Skeletal muscle tissue (tissue), 4 donors: Measurements from ENCODE around the gene CAPN10. TPM values are rescaled to one million over a fixed set of nuclear protein-coding genes. Genes with fewer than 3 reads are reported as not detected.

ENCODE experiments used
- H3K27ac ChIP-seq: one replicate; pipeline ENCODE4 v1.7.0; 2013; ENCODE audit warnings: mild to moderate bottlenecking, low read depth, low read length, inconsistent platforms
- H3K27me3 ChIP-seq, 3 donors: one replicate each; pipeline ENCODE4 v1.7.0; 2013; ENCODE audit warnings: low read length in 3 of 3; ENCODE audit not compliant: control insufficient read depth in 3 of 3, insufficient read depth in 3 of 3
- H3K36me3 ChIP-seq, 3 donors: one replicate each; pipeline ENCODE4 v1.7.0; 2013; ENCODE audit warnings: low read length in 3 of 3; ENCODE audit not compliant: control insufficient read depth in 3 of 3, insufficient read depth in 3 of 3
- H3K4me1 ChIP-seq, 3 donors: one replicate each; pipeline ENCODE4 v1.7.0; 2013; ENCODE audit warnings: low read length in 3 of 3, mild to moderate bottlenecking in 3 of 3; ENCODE audit not compliant: control insufficient read depth in 3 of 3, insufficient read depth in 3 of 3
- H3K4me3 ChIP-seq, 3 donors: one replicate each; pipeline ENCODE4 v1.7.0; 2013; ENCODE audit warnings: low read length in 3 of 3
- H3K9ac ChIP-seq, 3 donors: one replicate each; pipeline ENCODE4 v1.7.0; 2013; ENCODE audit warnings: low read length in 3 of 3, mild to moderate bottlenecking in 3 of 3, moderate library complexity in 2 of 3, low read depth in 1 of 3
- H3K9me3 ChIP-seq, 3 donors: one replicate each; pipeline ENCODE4 v1.7.0; 2013; ENCODE audit warnings: low read length in 3 of 3; ENCODE audit not compliant: control insufficient read depth in 3 of 3
- total RNA-seq: library from RNA; depleted of rRNA; stranded (reverse); fragments of >200 nt; gene quantifications from one replicate; pipeline ENCODE4 v1.2.3, GENCODE V29; 2014
- donor health status: Osteomylitis.

Gene CAPN10
- total RNA-seq, 1 donor from 2014 or later = 12.0 TPM

DNA sequence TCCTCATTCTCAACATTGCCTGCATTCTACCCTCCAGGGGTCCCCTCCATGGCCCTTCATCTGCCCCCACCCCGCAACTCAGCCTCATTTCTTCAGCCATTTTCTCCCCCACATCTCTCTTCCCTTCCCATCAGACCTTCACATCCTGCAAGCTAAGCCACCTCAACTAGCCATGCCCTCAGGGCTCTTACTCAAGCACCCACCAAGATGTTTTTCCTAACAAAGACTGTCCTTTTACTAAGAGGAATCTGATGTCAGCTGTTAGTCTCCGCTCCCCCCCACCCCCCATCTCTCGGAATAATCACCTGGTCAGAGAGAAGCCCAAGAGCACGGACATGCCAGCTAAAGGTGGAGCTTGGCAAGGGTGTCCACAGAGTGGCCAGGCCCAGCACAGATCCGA lies 4.7 kb upstream of the CAPN10 start:
- H3K4me1 ChIP-seq = peaks cover 23 to 40% (median 25%) of the 10 kb centered on the region in 3 donors
- H3K9ac ChIP-seq = no peak overlapping the region
- H3K27ac ChIP-seq = no peak overlapping the region
- no peaks in the 10 kb centered on the region for H3K27me3 ChIP-seq
- peaks cover 0 to 2% (median 0%) of the 10 kb centered on the region in 3 donors for H3K9me3 ChIP-seq
- no peak overlapping the region for H3K4me3 ChIP-seq
- peaks cover 3 to 13% (median 9%) of the 10 kb centered on the region in 3 donors for H3K36me3 ChIP-seq

DNA sequence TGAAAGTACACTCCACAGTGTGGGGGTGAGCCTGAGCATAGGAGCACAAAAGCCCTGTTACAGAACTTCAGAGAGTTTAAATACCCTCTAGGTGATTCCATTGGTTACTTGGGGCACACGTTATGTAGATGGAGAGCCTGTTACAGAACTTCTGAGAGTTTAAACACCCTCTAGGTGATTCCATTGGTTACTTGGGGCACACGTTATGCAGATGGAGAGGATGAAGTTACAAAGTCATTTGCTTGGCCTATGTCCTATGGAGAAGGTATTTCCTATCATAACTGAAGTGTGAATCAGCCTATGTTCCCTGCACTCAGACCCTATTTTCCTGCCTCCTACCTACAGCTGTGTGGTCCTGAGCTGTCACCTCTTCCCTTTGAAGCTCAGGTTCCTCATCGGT lies 3.8 kb upstream of the CAPN10 start:
- H3K36me3 ChIP-seq = peaks cover 0 to 8% (median 5%) of the 10 kb centered on the region in 3 donors
- no peaks in the 10 kb centered on the region for H3K27me3 ChIP-seq
- H3K9me3 ChIP-seq = peaks cover 0 to 2% (median 0%) of the 10 kb centered on the region in 3 donors
- H3K4me3 ChIP-seq = no peak overlapping the region
- H3K27ac ChIP-seq = no peak overlapping the region
- peaks cover 31 to 50% (median 32%) of the 10 kb centered on the region in 3 donors for H3K4me1 ChIP-seq
- no peak overlapping the region for H3K9ac ChIP-seq

DNA sequence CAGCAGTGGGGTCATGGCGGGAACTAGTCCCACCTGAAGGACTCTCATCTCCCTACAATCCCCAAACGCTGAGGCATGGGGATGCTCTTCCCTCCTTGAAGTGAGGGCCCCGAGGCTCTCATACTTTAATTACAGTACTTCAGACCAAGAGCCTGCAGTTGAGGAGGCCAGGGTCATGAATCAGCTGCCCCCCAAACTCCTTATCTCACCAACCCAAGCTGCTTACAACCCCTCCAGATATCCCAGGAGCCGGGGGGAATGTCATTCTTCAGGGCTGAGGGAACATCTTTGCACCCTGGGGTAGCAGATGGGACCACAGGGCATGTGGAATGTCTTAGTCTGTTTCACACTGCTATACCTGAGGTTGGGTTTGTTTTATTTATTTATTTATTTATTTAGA lies 2.8 kb upstream of the CAPN10 start:
- H3K27ac ChIP-seq = no peak overlapping the region
- H3K4me1 ChIP-seq = peaks cover 38 to 60% (median 40%) of the 10 kb centered on the region in 3 donors

DNA sequence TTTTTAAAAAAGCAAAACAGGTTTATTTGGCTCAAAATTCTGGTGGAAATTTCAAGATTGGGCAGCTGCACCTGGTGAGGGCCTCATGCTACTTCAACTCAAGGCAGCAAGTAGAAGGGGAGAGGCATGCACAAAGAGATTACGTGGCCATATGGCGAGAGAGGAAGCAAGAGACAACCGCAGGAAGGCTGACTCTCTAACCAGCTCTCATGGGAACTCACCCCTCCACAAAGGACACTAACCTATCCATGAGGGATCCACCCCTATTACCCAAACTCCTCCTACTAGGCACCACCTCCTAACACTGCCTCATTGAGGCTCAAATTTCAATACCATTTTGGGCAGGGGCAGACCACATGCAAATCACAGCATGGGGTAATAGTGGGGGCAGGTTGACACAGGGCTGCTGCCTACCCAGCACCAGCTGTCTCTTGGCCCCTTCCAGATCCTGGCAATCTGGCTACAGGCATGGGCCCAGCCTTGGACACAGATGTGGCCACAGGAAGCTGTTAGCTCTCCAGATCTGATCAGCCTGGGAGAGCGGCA lies 2.0 kb upstream of the CAPN10 start:
- Histone ChIP-seq H3K4me1 (peaks cover 38 to 57% (median 38%) of the 10 kb centered on the region in 3 donors), H3K9me3 (peaks cover 0 to 2% (median 0%) of the 10 kb centered on the region in 3 donors), H3K36me3 (peaks cover 3 to 7% (median 3%) of the 10 kb centered on the region in 3 donors), H3K9ac (peak overlapping the region in 2 of 3 donors; percentile 98 to 99), H3K27ac (no peak overlapping the region), H3K4me3 (peak overlapping the region; percentile 96 to 98 (median 98)), H3K27me3 (no peaks in the 10 kb centered on the region)

More for the DNA sequence above, 2.8 kb upstream of the CAPN10 start:
- H3K9ac ChIP-seq = no peak overlapping the region
- no peaks in the 10 kb centered on the region for H3K27me3 ChIP-seq
- peaks cover 0 to 2% (median 0%) of the 10 kb centered on the region in 3 donors for H3K9me3 ChIP-seq
- no peak overlapping the region for H3K4me3 ChIP-seq
- H3K36me3 ChIP-seq = peaks cover 0 to 5% (median 0%) of the 10 kb centered on the region in 3 donors

DNA sequence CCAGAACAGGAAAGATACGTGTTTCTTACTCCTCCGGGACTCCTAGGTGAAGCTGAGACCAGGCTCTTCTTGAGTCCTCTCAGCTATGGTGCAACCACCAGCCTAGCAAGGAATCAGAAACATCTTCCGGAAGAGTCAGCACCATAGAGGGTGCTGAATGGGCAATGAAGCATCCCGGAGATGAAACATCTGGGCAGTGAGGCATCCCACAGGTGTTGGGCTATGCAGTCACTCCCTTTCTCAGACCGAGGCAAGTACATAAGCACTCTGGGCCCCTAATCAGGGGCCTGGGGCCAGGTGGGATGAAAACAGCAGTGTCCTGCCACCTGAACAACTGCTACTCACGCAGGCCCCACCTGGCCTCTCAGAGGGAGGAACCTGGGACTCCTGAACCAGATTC lies 1.4 kb upstream of the CAPN10 start:
- Histone ChIP-seq H3K9ac (peak overlapping the region; percentile 98 to 99 (median 99)), H3K4me3 (peak overlapping the region; percentile 96 to 98 (median 98)), H3K4me1 (peaks cover 33 to 52% (median 33%) of the 10 kb centered on the region in 3 donors), H3K9me3 (peaks cover 0 to 2% (median 0%) of the 10 kb centered on the region in 3 donors), H3K27ac (no peak overlapping the region), H3K36me3 (peaks cover 8 to 10% (median 8%) of the 10 kb centered on the region in 3 donors), H3K27me3 (no peaks in the 10 kb centered on the region)

DNA sequence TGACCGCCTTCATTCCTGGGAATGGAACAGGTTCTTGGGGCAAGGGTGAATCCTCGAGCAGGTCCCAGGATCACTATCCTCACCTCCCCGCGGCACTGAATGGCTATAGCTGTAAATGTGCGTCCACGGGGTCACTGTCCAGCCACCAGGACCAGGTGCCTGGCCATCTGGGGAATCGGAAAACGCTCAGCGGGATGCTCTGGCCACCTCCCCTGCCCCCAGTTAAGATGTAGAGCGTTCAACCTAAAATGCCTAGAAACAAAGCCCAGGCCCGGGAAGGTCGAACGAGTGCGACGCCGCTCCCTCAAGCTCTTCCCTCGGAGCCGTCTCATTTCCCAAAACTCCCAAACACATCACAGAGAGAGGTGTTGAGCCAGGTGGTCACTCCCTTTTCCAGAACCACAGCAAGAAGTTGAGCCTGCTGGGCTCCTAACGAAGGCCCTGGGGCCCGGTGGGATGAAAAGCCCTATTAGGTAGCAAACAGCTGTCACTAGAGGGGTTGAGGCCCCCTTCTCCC lies 795 bp upstream of the CAPN10 start:
- Histone ChIP-seq H3K9me3 (peaks cover 0 to 2% (median 0%) of the 10 kb centered on the region in 3 donors), H3K36me3 (peaks cover 10 to 16% (median 10%) of the 10 kb centered on the region in 3 donors), H3K4me1 (peaks cover 31 to 48% (median 31%) of the 10 kb centered on the region in 3 donors), H3K27me3 (no peaks in the 10 kb centered on the region), H3K27ac (peak overlapping the region; percentile 92), H3K4me3 (peak overlapping the region; percentile 96 to 98 (median 98)), H3K9ac (peak overlapping the region; percentile 98 to 99 (median 99))

DNA sequence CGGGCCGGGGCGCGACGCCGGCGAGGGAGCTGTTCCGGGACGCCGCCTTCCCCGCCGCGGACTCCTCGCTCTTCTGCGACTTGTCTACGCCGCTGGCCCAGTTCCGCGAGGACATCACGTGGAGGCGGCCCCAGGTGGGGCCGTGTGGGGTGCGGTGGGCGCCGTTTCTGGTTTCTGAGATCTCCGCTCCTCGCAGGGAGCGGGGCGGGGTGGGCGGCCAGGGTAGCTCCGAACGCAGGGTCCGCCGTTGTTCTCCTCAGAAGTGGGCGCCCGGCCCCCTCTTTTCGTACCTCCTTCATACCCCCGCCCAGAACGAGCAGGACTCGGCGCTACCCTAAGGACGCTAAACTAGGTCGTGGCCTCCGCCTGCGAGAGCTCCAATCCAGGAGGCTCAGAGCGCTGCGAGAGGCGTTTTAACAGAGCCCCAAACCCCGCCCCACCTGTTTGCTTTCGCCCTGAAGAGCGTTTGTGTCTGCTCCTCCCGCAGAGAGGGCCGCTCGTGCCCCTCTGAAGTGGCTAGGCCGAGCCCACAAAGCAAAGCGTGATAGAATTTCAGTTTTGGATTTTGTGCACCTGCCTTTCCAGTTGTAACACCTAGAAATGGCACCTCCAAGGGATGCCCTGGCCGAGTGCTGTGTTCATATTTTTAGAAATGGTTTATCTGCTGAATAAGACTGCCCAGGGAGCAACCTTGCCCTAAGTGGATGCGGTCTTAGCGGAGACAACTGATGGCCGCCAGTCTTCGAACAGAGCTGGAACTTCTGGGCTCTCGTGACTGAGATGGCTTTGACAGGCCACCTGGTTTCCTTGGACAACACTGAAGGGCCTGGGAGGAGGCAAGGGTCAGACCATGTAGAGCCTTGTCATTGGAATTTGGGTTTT lies 626 bp downstream of the CAPN10 start:
- H3K27me3 ChIP-seq = no peaks in the 10 kb centered on the region
- H3K4me1 ChIP-seq = peaks cover 31 to 47% (median 31%) of the 10 kb centered on the region in 3 donors

DNA sequence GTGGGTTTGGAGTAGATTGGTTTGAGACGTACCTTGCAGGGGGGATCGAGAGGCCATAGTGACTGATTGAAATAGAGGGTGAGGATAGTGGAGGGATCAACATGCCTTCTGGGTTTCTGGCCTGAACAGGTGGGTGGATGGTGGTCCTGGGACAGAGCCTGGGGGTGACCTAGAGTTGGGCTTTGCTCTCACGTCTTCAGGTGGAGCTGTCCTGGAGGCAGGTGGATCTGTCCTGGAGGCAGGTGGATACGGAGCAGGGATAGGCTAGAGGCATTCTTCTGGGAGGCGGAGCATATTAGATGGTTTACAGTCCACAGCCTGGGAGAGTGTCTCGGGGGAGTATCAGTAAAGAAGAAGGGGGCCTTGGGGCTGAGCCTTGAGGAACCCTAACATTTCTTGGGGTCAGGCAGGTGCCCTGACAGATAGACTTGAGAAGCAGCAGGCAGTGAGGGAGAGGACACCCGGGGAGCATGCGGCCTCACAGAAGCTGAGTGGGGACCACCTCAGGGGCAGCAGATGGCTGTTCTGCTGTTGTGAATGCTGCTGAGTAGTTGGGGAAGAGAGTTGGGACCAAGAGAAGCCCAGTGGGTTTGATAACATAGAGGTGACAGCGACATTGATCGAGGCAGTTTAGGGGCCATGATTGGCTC lies 1.6 kb downstream of the CAPN10 start:
- Histone ChIP-seq H3K4me3 (peak overlapping the region; percentile 79 to 98 (median 81)), H3K4me1 (peaks cover 31 to 47% (median 31%) of the 10 kb centered on the region in 3 donors), H3K27me3 (no peaks in the 10 kb centered on the region), H3K36me3 (peaks cover 25 to 29% (median 26%) of the 10 kb centered on the region in 3 donors), H3K9me3 (no peaks in the 10 kb centered on the region), H3K9ac (peak overlapping the region; percentile 87 to 99 (median 98)), H3K27ac (no peak overlapping the region)

More for the DNA sequence above, 626 bp downstream of the CAPN10 start:
- Histone ChIP-seq H3K36me3 (peaks cover 21% of the 10 kb centered on the region in 3 donors), H3K9me3 (no peaks in the 10 kb centered on the region), H3K27ac (peak overlapping the region; percentile 92), H3K4me3 (peak overlapping the region; percentile 79 to 98 (median 81)), H3K9ac (peak overlapping the region; percentile 87 to 99 (median 98))

GRCh38 chr2:240588669-240589068 lies 2.1 kb downstream of the CAPN10 start:
- H3K9me3 ChIP-seq = no peaks in the 10 kb centered on the region
- H3K9ac ChIP-seq = peak overlapping the region in 2 of 3 donors; percentile 3 to 99
- H3K36me3 ChIP-seq = peaks cover 25 to 30% (median 26%) of the 10 kb centered on the region in 3 donors
- H3K4me3 ChIP-seq = no peak overlapping the region
- no peaks in the 10 kb centered on the region for H3K27me3 ChIP-seq
- H3K4me1 ChIP-seq = peaks cover 31 to 44% (median 31%) of the 10 kb centered on the region in 3 donors
- H3K27ac ChIP-seq = no peak overlapping the region
